ENCODE measurements around the gene CPOX.

Gene CPOX

GRCh38 chr3:98596541-98597500 lies 3.4 kb upstream of the CPOX start:
- no peak for DNase-seq (ENCODE audit: low read depth in 2 of 2, low spot score in 1 of 2)

- no peak for DNase-seq (ENCODE audit: low read depth in 2 of 2, low spot score in 1 of 2)
Measured at GRCh38 chr3:98596087-98596486, 2.7 kb upstream of the CPOX start.

- DNase-seq (ENCODE audit: low read depth in 2 of 2, low spot score in 1 of 2): no peak
Measured at GRCh38 chr3:98594628-98595324, 1.4 kb upstream of the CPOX start.

DNA sequence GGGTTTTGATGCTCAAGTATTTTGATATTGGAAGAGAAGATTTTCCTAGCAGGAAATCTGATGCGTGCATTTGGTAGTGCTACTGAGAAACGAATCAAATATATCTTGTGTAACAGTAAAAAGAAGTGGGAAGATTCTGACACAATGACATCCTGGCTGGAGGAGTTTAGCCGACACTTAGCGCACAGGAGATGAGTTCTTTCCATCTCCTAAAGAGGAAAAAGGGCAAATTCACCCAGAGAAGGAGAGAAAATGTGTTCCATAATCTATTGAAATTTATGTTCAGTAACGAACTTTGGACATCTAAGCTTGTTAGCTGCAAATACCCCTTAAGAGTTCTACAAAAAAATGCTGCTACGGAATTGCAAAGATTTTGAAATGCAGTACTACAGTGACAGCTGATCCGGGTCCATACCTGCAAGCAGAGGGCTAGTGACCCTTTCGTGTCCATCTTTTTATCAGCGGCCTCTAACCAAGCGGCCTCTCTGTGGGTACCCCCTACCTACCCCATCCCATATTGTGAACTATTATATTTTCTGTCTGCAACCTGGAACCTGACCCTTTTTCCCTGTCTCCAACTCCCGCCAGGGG lies 971 bp downstream of the CPOX start:
- DNase-seq (ENCODE audit: low read depth in 2 of 2, low spot score in 1 of 2): no peak

- no peak for DNase-seq (ENCODE audit: low read depth in 2 of 2, low spot score in 1 of 2)
Measured at GRCh38 chr3:98589331-98590036, 3.9 kb downstream of the CPOX start.

- no peak for DNase-seq (ENCODE audit: low read depth in 2 of 2, low spot score in 1 of 2)
Measured at GRCh38 chr3:98588065-98588464, 5.3 kb downstream of the CPOX start.

GRCh38 chr3:98587654-98588053 lies 5.8 kb downstream of the CPOX start:
- DNase-seq (ENCODE audit: low read depth in 2 of 2, low spot score in 1 of 2): no peak

DNA sequence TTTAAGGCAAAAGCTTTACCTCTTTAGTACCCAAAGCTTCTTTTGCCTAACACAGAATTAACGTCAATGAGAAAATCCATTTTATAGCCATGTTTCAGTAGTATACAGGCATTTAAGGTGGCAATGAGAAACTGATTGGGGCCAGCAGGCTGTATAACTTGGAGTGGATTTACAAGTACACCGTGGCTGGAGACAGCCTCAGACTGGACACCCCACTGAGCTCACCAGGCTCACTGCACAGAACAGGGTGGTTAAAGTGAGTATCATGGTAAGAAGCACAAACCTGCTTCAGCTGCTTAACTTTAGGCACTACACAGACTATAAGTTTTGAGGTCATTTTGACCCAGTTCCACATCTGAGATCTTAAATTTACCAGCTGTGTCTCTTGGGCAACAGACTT lies 8.9 kb downstream of the CPOX start:
- no peak for DNase-seq (ENCODE audit: low read depth in 2 of 2, low spot score in 1 of 2)

DNA sequence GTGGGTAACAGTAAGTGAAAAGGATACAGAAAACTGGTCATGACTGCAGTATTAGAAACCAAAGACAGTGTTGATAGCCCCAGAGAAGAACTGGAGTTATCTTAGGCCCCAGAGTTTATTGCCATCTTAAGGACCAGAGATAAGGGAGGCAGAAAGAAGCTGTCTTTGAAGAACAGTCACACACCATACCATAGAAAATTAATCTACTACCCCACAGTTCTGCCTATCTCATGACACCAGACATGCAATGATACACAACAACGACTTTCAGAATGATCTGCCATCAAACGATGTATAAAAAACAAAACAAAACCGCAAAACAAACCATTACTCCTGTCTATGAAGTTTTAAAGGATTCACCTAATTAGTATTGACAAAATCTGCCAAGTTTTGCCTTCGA lies 9.6 kb downstream of the CPOX start:
- DNase-seq (ENCODE audit: low read depth in 2 of 2, low spot score in 1 of 2): no peak

- DNase-seq (ENCODE audit: low read depth in 2 of 2, low spot score in 1 of 2): no peak
Measured at GRCh38 chr3:98582042-98582441, 11.4 kb downstream of the CPOX start.

- DNase-seq (ENCODE audit: low read depth in 2 of 2, low spot score in 1 of 2): no peak
Measured at GRCh38 chr3:98581474-98581873, 11.9 kb downstream of the CPOX start.

DNA sequence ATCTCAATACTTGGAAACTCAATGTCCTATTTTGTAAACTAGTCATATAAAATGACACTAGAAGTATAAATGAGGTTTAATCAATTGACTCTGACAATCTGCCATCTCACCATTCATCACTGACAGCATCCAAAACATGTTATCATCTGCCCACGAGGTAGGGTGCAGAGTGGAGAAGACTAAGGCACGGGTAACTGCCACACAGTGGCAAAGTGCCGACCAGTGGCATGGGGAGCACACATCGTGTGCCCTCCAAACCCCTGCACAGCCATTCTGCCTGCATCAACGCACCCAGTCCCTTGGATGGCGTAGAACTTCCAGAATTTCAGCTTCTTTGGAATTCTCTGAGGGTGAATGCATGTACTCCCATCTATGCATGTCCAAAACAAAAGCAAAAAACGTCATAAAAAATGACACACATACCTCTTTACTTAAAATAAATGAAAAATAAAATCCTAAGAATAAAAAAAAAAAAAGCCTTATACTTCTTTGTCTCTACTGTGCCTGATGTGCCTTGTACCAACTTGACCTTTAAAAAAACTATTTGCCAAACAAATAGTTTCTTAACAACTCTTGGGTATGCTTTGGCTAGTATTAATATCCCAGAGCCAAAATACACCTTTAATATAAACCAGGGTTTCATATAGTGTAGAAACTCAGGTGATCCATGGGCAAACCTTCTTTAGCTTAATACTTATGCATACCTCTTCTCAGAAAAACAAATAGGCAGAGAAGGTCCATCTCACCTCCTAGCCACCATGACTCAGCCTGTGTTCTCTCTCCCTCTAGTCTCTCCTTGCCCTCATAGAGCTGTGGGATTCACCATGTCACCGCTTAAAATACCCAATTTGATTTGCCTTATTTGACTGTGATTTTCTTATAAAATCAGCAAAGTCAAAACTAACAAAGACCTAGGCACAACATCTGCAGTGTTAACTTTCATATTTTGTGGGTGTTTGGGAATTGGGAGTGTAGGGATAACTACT lies 12.7 kb downstream of the CPOX start:
- DNase-seq (ENCODE audit: low read depth in 2 of 2, low spot score in 1 of 2): no peak

- no peak for DNase-seq (ENCODE audit: low read depth in 2 of 2, low spot score in 1 of 2)
Measured at GRCh38 chr3:98577178-98577895, 16.1 kb downstream of the CPOX start.

DNA sequence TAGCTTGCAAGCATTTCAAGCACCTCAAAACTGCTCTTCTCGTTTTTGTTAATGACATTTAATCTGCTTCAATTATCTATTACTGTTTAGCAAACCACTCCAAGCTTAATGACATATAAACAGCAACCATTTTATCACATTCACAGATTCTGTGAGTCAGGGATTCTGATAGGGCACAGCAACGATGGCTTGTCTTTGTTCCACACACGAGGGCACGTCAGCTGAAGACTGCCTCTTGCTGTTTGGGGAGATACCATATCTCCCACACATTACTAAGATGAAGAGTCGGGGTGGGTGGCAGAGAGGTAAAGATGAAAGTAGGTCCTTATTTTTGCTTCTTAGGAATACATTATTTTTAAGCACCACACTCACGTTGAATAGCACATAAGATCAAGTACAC lies 19.3 kb downstream of the CPOX start:
- DNase-seq (ENCODE audit: low read depth in 2 of 2, low spot score in 1 of 2): no peak

GRCh38 chr3:98573181-98573728 lies 20.2 kb downstream of the CPOX start:
- no peak for DNase-seq (ENCODE audit: low read depth in 2 of 2, low spot score in 1 of 2)

DNA sequence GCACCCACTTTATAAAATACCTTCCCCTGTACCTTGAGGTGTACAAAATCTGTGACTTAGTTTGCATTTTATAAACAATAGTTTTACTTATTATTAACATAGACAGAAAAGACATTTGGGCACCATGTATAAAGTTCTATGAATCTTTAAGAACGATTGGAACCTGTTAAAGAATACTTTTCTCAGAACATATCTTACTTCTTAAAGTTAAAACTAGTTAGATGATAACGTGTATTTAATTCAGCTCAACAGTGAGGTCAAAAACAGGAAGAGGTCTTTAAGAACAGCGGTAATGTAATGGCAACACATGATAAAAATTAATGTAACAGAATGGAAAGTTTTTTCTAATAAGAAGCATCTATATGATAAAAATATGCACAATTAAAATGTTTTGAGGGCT lies 25.0 kb downstream of the CPOX start:
- DNase-seq (ENCODE audit: low read depth in 2 of 2, low spot score in 1 of 2): no peak

GRCh38 chr3:98567666-98568270 lies 25.6 kb downstream of the CPOX start:
- DNase-seq (ENCODE audit: low read depth in 2 of 2, low spot score in 1 of 2): no peak

- no peak for DNase-seq (ENCODE audit: low read depth in 2 of 2, low spot score in 1 of 2)
Measured at GRCh38 chr3:98565843-98566242, 27.6 kb downstream of the CPOX start.

DNA sequence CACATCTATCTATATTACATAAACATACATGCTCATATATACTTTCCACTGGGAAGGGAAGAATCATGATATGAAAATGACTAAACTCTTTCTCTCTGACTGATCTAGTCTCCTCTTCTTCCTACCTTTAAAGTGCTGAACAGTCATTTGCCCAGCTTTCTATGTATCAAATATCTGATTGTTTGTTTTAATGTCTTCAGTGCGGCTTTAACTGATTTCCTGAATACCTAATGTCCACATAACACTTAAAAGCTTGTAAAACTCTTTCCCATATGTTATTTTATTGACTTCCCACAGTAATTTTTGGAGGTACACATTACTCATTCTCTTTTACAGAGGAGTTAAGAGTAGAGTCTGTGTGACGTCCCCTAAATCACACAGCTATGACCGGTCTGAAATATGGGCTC lies 28.2 kb downstream of the CPOX start:
- DNase-seq (ENCODE audit: low read depth in 2 of 2, low spot score in 1 of 2): no peak
